Prostate gland (tissue), 2 donors: Measurements from ENCODE around the gene KCND3. TPM values are rescaled to one million over a fixed set of nuclear protein-coding genes. Genes with fewer than 3 reads are reported as not detected.

ENCODE experiments used
- DNase-seq: peaks from one replicate; pipeline ENCODE4 v3.0.0-alpha.2; 2019; ENCODE audit warnings: low spot score
- H3K27ac ChIP-seq, 2 donors: fragments of 200-600 bp; sonication (generic); 2 replicates each; pipeline ENCODE4 v1.5.1; 2017 to 2019
- H3K27me3 ChIP-seq: fragments of 200-600 bp; sonication (generic); replicated peaks from 2 replicates; pipeline ENCODE4 v1.5.1; 2019; ENCODE audit not compliant: insufficient read depth
- H3K36me3 ChIP-seq, 2 donors: fragments of 200-600 bp; sonication (generic); 1 replicate in 1 of 2; 2 replicates in 1 of 2; pipeline versions ENCODE4 v1.5.1 to v1.8.1; 2017 to 2019
- H3K4me1 ChIP-seq: fragments of 200-600 bp; sonication (generic); replicated peaks from 2 replicates; pipeline ENCODE4 v1.5.1; 2019
- H3K4me3 ChIP-seq, 2 donors: fragments of 200-600 bp; sonication (generic); 2 replicates each; pipeline ENCODE4 v1.5.1; 2017 to 2019
- H3K9me3 ChIP-seq: fragments of 200-600 bp; sonication (generic); 2 replicates; pipeline ENCODE4 v1.5.1; 2017
- POLR2A ChIP-seq: fragments of 450-650 bp; IDR thresholded peaks from one replicate; pipeline ENCODE4 v1.6.1; 2016; ENCODE audit warnings: antibody characterized with exemption, mild to moderate bottlenecking
- POLR2AphosphoS5 ChIP-seq: sonication (generic); formaldehyde crosslinking; IDR thresholded peaks from one replicate; pipeline ENCODE4 v1.6.1; 2017; ENCODE audit warnings: antibody characterized with exemption
- WGBS: methylation state at CpG from one replicate; pipeline ENCODE4 v1.1.5; 2018; 5-methylcytosine and 5-hydroxymethylcytosine counted together
- intact Hi-C: fragments of 100-400 bp; cut with DNase I; formaldehyde crosslinking; loops from one replicate; pipeline ENCODE4 v1.14.2; 2022
- total RNA-seq, 2 donors: library from RNA; depleted of rRNA; stranded (reverse); fragments of >200 nt; gene quantifications; one replicate each; pipeline ENCODE4 v1.1.0, GENCODE V29; 2016
- TF ChIP-seq, protein P1 (sequence below), 4 experiments: fragments of 200-600 bp in 2 of 4; fragments of 450-650 bp in 2 of 4; sonication (generic) in 2 of 4; IDR thresholded peaks; 1 replicate in 3 of 4; 2 replicates in 1 of 4; pipeline ENCODE4 v1.5.1; 2016 to 2019; ENCODE audit warnings: antibody characterized with exemption in 4 of 4, mild to moderate bottlenecking in 2 of 4, moderate library complexity in 2 of 4

The KCND3 gene
- total RNA-seq, 2 donors from 2014 or later = 17.1 to 27.3 TPM

DNA sequence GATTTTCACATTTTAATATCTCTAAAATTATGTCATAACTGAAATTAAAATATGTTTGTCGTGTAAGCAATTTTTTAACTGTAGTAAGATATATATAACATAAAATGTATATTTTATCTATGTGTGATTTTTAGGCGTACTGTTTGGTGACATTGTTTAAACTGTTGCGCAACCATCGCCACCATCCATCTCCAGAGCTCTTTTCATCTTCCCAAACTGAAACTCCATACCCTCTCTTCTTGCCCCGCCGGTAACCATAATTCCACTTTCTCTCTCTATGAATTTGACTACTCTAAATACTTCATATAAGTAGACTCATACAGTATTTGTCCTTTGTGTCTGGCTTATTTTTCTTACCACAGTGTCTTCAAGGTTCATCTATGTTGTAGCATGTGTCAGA lies 167.3 kb downstream of the KCND3 start:
- Histone ChIP-seq H3K27me3 (no peaks in the 10 kb centered on the region), H3K9me3 (no peaks in the 10 kb centered on the region), H3K4me1 (no peaks in the 10 kb centered on the region), H3K36me3 (no peaks in the 10 kb centered on the region), H3K27ac (no peak overlapping the region), H3K4me3 (no peak overlapping the region)
- no peak for TF ChIP-seq POLR2AphosphoS5
- TF ChIP-seq, protein P1, sequence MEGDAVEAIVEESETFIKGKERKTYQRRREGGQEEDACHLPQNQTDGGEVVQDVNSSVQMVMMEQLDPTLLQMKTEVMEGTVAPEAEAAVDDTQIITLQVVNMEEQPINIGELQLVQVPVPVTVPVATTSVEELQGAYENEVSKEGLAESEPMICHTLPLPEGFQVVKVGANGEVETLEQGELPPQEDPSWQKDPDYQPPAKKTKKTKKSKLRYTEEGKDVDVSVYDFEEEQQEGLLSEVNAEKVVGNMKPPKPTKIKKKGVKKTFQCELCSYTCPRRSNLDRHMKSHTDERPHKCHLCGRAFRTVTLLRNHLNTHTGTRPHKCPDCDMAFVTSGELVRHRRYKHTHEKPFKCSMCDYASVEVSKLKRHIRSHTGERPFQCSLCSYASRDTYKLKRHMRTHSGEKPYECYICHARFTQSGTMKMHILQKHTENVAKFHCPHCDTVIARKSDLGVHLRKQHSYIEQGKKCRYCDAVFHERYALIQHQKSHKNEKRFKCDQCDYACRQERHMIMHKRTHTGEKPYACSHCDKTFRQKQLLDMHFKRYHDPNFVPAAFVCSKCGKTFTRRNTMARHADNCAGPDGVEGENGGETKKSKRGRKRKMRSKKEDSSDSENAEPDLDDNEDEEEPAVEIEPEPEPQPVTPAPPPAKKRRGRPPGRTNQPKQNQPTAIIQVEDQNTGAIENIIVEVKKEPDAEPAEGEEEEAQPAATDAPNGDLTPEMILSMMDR (IDR thresholded peaks at IDR 0.05) = no peak
- no peak for TF ChIP-seq POLR2A
- DNase-seq = no peak
- intact Hi-C loops = no loop called here
- 93% methylated on average over 6 of the region's 6 CpGs for WGBS

DNA sequence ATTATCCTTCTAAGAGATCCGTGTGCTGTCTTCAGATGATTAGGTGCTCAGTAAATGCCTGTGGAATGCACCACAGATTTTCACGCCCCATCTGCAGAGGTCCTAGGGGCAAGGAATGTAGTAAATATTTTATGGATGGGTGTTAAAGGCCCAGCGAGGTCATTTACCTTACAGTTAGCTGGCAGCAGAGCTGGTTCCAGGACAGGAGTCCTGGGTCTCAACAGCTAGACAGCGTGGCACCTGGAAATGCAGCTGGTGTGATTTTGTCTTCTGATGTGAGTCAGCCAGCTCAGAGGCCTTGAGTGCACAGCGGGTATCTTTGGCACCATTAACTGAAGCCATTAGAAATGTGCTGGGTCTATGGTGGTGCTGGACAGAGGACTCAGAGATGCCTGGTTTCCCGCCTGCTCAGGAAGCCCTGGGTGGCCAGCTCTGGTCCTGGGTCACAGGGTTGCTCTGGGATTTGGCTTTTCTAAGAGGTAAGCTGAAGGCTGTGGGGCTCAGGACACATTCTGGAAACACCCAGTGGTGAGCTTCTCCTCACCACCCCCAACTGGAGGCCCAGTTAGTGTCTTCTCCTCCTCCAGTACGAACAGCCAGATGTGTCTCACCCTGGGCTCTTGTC lies 168.2 kb downstream of the KCND3 start:
- intact Hi-C loops = no loop called here
- WGBS = 46% methylated on average over 6 of the region's 7 CpGs

GRCh38 chr1:111819566-111820263 lies 169.8 kb downstream of the KCND3 start:
- Histone ChIP-seq H3K36me3 (no peaks in the 10 kb centered on the region), H3K9me3 (no peaks in the 10 kb centered on the region), H3K27ac (no peak overlapping the region), H3K4me1 (no peaks in the 10 kb centered on the region), H3K27me3 (no peaks in the 10 kb centered on the region), H3K4me3 (no peak overlapping the region)
- intact Hi-C loops = no loop called here
- no peak for DNase-seq
- 82% methylated on average over 8 of the region's 9 CpGs for WGBS
- TF ChIP-seq POLR2AphosphoS5 = no peak
- TF ChIP-seq, protein P1 (IDR thresholded peaks at IDR 0.05) = no peak
- TF ChIP-seq POLR2A = no peak

More for the DNA sequence above, 168.2 kb downstream of the KCND3 start:
- Histone ChIP-seq H3K27ac (no peak overlapping the region), H3K4me1 (no peaks in the 10 kb centered on the region), H3K27me3 (no peaks in the 10 kb centered on the region), H3K36me3 (no peaks in the 10 kb centered on the region), H3K9me3 (no peaks in the 10 kb centered on the region), H3K4me3 (no peak overlapping the region)
- DNase-seq = no peak
- TF ChIP-seq, protein P1 (IDR thresholded peaks at IDR 0.05) = no peak
- TF ChIP-seq POLR2AphosphoS5 (no peak), POLR2A (no peak)

DNA sequence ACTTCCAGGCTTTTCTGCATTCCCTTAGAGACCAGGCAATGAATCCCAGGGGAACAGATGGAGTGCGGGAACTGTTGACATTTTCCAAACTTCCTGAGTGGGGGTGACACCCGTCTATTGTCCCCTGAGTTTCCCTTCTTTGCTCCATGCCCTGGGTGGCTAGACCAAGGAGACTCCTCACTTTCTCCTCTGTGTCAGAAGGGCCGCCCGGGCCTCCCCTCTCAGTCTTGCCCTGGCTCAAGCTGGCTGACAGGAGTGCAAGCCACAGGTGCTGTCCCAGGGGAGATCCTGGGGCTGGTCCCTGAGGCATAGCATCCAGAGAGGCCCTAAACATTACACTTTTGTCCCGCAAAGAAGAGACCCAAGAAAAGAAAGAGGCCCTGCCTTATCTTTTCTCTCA lies 170.9 kb downstream of the KCND3 start:
- TF ChIP-seq POLR2A (no peak), POLR2AphosphoS5 (no peak)
- TF ChIP-seq, protein P1 (IDR thresholded peaks at IDR 0.05) = no peak
- no peak for DNase-seq
- Histone ChIP-seq H3K36me3 (no peaks in the 10 kb centered on the region), H3K4me3 (no peak overlapping the region), H3K4me1 (no peaks in the 10 kb centered on the region), H3K27me3 (no peaks in the 10 kb centered on the region), H3K9me3 (no peaks in the 10 kb centered on the region), H3K27ac (no peak overlapping the region)
- intact Hi-C loops = no loop called here
- 92% methylated on average over 5 of the region's 5 CpGs for WGBS

DNA sequence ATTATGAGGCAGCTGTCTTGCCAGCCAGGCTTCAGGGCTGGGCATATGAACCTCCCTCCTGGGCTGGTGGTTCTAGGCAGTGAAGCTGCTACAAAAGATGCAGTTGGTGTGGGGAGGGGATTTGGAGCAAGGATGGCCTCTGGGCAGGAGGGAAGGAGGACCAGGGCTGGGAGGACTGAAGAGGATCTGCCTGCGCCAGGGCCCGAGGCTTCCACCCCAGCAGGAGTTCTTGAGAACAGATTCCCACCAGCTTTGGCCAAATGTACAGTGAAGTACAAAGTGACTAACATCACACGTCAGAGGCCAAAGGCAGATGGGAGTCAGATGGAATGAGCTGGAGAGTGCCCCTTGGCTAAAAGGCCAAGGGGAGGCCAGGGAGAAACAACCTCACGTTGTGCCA lies 171.4 kb downstream of the KCND3 start:
- H3K27ac ChIP-seq = no peak overlapping the region
- intact Hi-C loops = no loop called here
- no peak overlapping the region for H3K4me3 ChIP-seq
- no peaks in the 10 kb centered on the region for H3K27me3 ChIP-seq
- TF ChIP-seq POLR2AphosphoS5 (no peak), POLR2A (no peak)
- TF ChIP-seq, protein P1 (IDR thresholded peaks at IDR 0.05) = no peak
- H3K9me3 ChIP-seq = no peaks in the 10 kb centered on the region
- no peaks in the 10 kb centered on the region for H3K4me1 ChIP-seq
- no peaks in the 10 kb centered on the region for H3K36me3 ChIP-seq
- DNase-seq = no peak
- WGBS = 88% methylated on average over 4 of the region's 4 CpGs
